GM21825 (cell line): ENCODE measurements around the gene FAAP20.

Experiments used
- ATAC-seq: cut with Tn5 transposase; IDR thresholded peaks from one replicate; pipeline ENCODE4 v1.9.1; 2021; ENCODE audit warnings: mild to moderate bottlenecking, moderate library complexity; ENCODE audit not compliant: unreplicated experiment

FAAP20 gene

GRCh38 chr1:2180297-2181245 is 14.0 kb downstream of the FAAP20 start:
- no peak for ATAC-seq

- ATAC-seq = no peak
Observed at GRCh38 chr1:2179283-2180013, 15.1 kb downstream of the FAAP20 start.

GRCh38 chr1:2178875-2179274 is 15.7 kb downstream of the FAAP20 start:
- no peak for ATAC-seq

GRCh38 chr1:2177946-2178538 is 16.5 kb downstream of the FAAP20 start:
- no peak for ATAC-seq

- no peak for ATAC-seq
Observed at GRCh38 chr1:2177541-2177940, 17.0 kb downstream of the FAAP20 start.

GRCh38 chr1:2176615-2177014 is 18.0 kb downstream of the FAAP20 start:
- ATAC-seq = no peak

- ATAC-seq = no peak
Observed at GRCh38 chr1:2175681-2176454, 18.7 kb downstream of the FAAP20 start.

- ATAC-seq = no peak
Observed at GRCh38 chr1:2175055-2175414, 19.5 kb downstream of the FAAP20 start.

- ATAC-seq = no peak
Observed at GRCh38 chr1:2174348-2175054, 20.1 kb downstream of the FAAP20 start.

GRCh38 chr1:2173546-2174347 is 20.8 kb downstream of the FAAP20 start:
- no peak for ATAC-seq

- ATAC-seq = no peak
Observed at GRCh38 chr1:2172551-2173146, 21.9 kb downstream of the FAAP20 start.

- ATAC-seq = no peak
Observed at GRCh38 chr1:2172012-2172411, 22.6 kb downstream of the FAAP20 start.

- ATAC-seq = no peak
Observed at GRCh38 chr1:2170211-2170610, 24.4 kb downstream of the FAAP20 start.

GRCh38 chr1:2169200-2169836 is 25.3 kb downstream of the FAAP20 start:
- ATAC-seq = no peak

- ATAC-seq = no peak
Observed at GRCh38 chr1:2168535-2168934, 26.0 kb downstream of the FAAP20 start.

- no peak for ATAC-seq
Observed at GRCh38 chr1:2168090-2168489, 26.5 kb downstream of the FAAP20 start.

GRCh38 chr1:2166695-2167094 is 27.9 kb downstream of the FAAP20 start:
- no peak for ATAC-seq

- no peak for ATAC-seq
Observed at GRCh38 chr1:2166254-2166653, 28.3 kb downstream of the FAAP20 start.

- ATAC-seq = no peak
Observed at GRCh38 chr1:2165646-2166045, 28.9 kb downstream of the FAAP20 start.
